ENCODE measurements around the gene DIP2A.

The DIP2A gene

GRCh38 chr21:46458315-46459023, at the start of gene DIP2A:
Gene DIP2A, plus strand, starts transcription at chr21:46458891. Its CDS starts 241 bp downstream, at chr21:46459132.
- H3K27me3 Mint-ChIP-seq, result no peaks in the 10 kb centered on the region
- H3K9me3 Mint-ChIP-seq, result no peaks in the 10 kb centered on the region
- peak; percentile 96 for ATAC-seq (ENCODE audit: low read depth)
- peaks cover 5% of the 10 kb centered on the region for H3K36me3 Mint-ChIP-seq
- H3K4me1 Mint-ChIP-seq, result peaks cover 26% of the 10 kb centered on the region
- peak within 1 kb of the TSS; percentile 94 for H3K27ac Mint-ChIP-seq
- H3K4me3 Mint-ChIP-seq, result peak within 1 kb of the TSS; percentile 94
- peak; percentile 84 to 94 for DNase-seq (ENCODE audit: low spot score in 2 of 2)

GRCh38 chr21:46409641-46410406, 48.9 kb upstream of the DIP2A start:
- Mint-ChIP-seq H3K4me1 (no peaks in the 10 kb centered on the region), H3K4me3 (no peak overlapping the region), H3K27ac (no peak overlapping the region), H3K36me3 (peaks cover 13% of the 10 kb centered on the region), H3K9me3 (no peaks in the 10 kb centered on the region), H3K27me3 (no peaks in the 10 kb centered on the region)
- ATAC-seq (ENCODE audit: low read depth) (no peak), DNase-seq (ENCODE audit: low spot score in 2 of 2) (no peak)

- Mint-ChIP-seq H3K9me3 (no peaks in the 10 kb centered on the region), H3K4me3 (no peak overlapping the region), H3K27me3 (no peaks in the 10 kb centered on the region), H3K36me3 (peaks cover 13% of the 10 kb centered on the region), H3K27ac (no peak overlapping the region), H3K4me1 (no peaks in the 10 kb centered on the region)
- ATAC-seq (ENCODE audit: low read depth), result no peak
- no peak for DNase-seq (ENCODE audit: low spot score in 2 of 2)
Observed at GRCh38 chr21:46410516-46410915, 48.2 kb upstream of the DIP2A start.

GRCh38 chr21:46411236-46411635, 47.5 kb upstream of the DIP2A start:
- Mint-ChIP-seq H3K36me3 (peaks cover 19% of the 10 kb centered on the region), H3K9me3 (no peaks in the 10 kb centered on the region), H3K27me3 (no peaks in the 10 kb centered on the region), H3K4me1 (no peaks in the 10 kb centered on the region), H3K4me3 (no peak overlapping the region), H3K27ac (no peak overlapping the region)
- DNase-seq (ENCODE audit: low spot score in 2 of 2), result no peak
- ATAC-seq (ENCODE audit: low read depth), result no peak

GRCh38 chr21:46411691-46412090, 47.0 kb upstream of the DIP2A start:
- no peak overlapping the region for H3K27ac Mint-ChIP-seq
- no peaks in the 10 kb centered on the region for H3K27me3 Mint-ChIP-seq
- no peaks in the 10 kb centered on the region for H3K4me1 Mint-ChIP-seq
- H3K4me3 Mint-ChIP-seq, result no peak overlapping the region
- no peaks in the 10 kb centered on the region for H3K9me3 Mint-ChIP-seq
- ATAC-seq (ENCODE audit: low read depth), result no peak
- H3K36me3 Mint-ChIP-seq, result peaks cover 20% of the 10 kb centered on the region
- DNase-seq (ENCODE audit: low spot score in 2 of 2), result no peak

- peaks cover 16% of the 10 kb centered on the region for H3K36me3 Mint-ChIP-seq
Observed at GRCh38 chr21:46412521-46413364, 45.9 kb upstream of the DIP2A start.

GRCh38 chr21:46413365-46413696, 45.4 kb upstream of the DIP2A start:
- Mint-ChIP-seq H3K27me3 (no peaks in the 10 kb centered on the region), H3K4me3 (no peak overlapping the region), H3K36me3 (peaks cover 16% of the 10 kb centered on the region), H3K9me3 (no peaks in the 10 kb centered on the region), H3K4me1 (no peaks in the 10 kb centered on the region), H3K27ac (no peak overlapping the region)
- ATAC-seq (ENCODE audit: low read depth) (no peak), DNase-seq (ENCODE audit: low spot score in 2 of 2) (no peak)

More at GRCh38 chr21:46412521-46413364, 45.9 kb upstream of the DIP2A start:
- no peaks in the 10 kb centered on the region for H3K27me3 Mint-ChIP-seq
- H3K9me3 Mint-ChIP-seq, result no peaks in the 10 kb centered on the region
- no peak overlapping the region for H3K4me3 Mint-ChIP-seq
- H3K4me1 Mint-ChIP-seq, result no peaks in the 10 kb centered on the region
- ATAC-seq (ENCODE audit: low read depth) (no peak), DNase-seq (ENCODE audit: low spot score in 2 of 2) (no peak)
- H3K27ac Mint-ChIP-seq, result no peak overlapping the region

- Mint-ChIP-seq H3K4me3 (no peak overlapping the region), H3K27ac (no peak overlapping the region), H3K9me3 (no peaks in the 10 kb centered on the region), H3K36me3 (peaks cover 19% of the 10 kb centered on the region), H3K27me3 (no peaks in the 10 kb centered on the region), H3K4me1 (no peaks in the 10 kb centered on the region)
- ATAC-seq (ENCODE audit: low read depth) (no peak), DNase-seq (ENCODE audit: low spot score in 2 of 2) (no peak)
Observed at GRCh38 chr21:46414965-46415275, 43.8 kb upstream of the DIP2A start.

- DNase-seq (ENCODE audit: low spot score in 2 of 2) (no peak), ATAC-seq (ENCODE audit: low read depth) (no peak)
- peaks cover 18% of the 10 kb centered on the region for H3K36me3 Mint-ChIP-seq
- H3K9me3 Mint-ChIP-seq, result no peaks in the 10 kb centered on the region
- H3K4me1 Mint-ChIP-seq, result no peaks in the 10 kb centered on the region
- no peak overlapping the region for H3K27ac Mint-ChIP-seq
- no peaks in the 10 kb centered on the region for H3K27me3 Mint-ChIP-seq
- H3K4me3 Mint-ChIP-seq, result no peak overlapping the region
Observed at GRCh38 chr21:46416551-46416950, 42.1 kb upstream of the DIP2A start.

- DNase-seq (ENCODE audit: low spot score in 2 of 2) (no peak), ATAC-seq (ENCODE audit: low read depth) (no peak)
- Mint-ChIP-seq H3K4me3 (no peak overlapping the region), H3K9me3 (no peaks in the 10 kb centered on the region), H3K27ac (no peak overlapping the region), H3K27me3 (no peaks in the 10 kb centered on the region), H3K4me1 (no peaks in the 10 kb centered on the region), H3K36me3 (peaks cover 15% of the 10 kb centered on the region)
Observed at GRCh38 chr21:46418265-46418946, 40.3 kb upstream of the DIP2A start.

- Mint-ChIP-seq H3K4me3 (no peak overlapping the region), H3K27me3 (no peaks in the 10 kb centered on the region), H3K27ac (no peak overlapping the region), H3K4me1 (no peaks in the 10 kb centered on the region), H3K36me3 (peaks cover 13% of the 10 kb centered on the region), H3K9me3 (no peaks in the 10 kb centered on the region)
- DNase-seq (ENCODE audit: low spot score in 2 of 2) (no peak), ATAC-seq (ENCODE audit: low read depth) (no peak)
Observed at GRCh38 chr21:46420241-46421190, 38.2 kb upstream of the DIP2A start.

- Mint-ChIP-seq H3K36me3 (peaks cover 6% of the 10 kb centered on the region), H3K27me3 (no peaks in the 10 kb centered on the region), H3K4me3 (no peak overlapping the region), H3K9me3 (no peaks in the 10 kb centered on the region), H3K27ac (no peak overlapping the region), H3K4me1 (no peaks in the 10 kb centered on the region)
- ATAC-seq (ENCODE audit: low read depth), result no peak
- no peak for DNase-seq (ENCODE audit: low spot score in 2 of 2)
Observed at GRCh38 chr21:46421191-46421750, 37.4 kb upstream of the DIP2A start.
